GM12878 (cell line): ENCODE results near the gene RIPOR1. TPM values are rescaled to one million over a fixed set of nuclear protein-coding genes. Genes with fewer than 3 reads are reported as not detected.
A peak's percentile ranks its signal among the peaks of the same experiment; 100 is the strongest.

Experiments
- ATAC-seq: fragments of 200-7000 bp; cut with Tn5 transposase; 3 replicates; pipeline ENCODE4 v1.9.1; 2020; ENCODE audit warnings: mild to moderate bottlenecking, moderate library complexity
- BruUV-seq: library from RNA; stranded (reverse); fragments of 400-500 nt; replicated peaks from 2 replicates; lab custom pipeline; 2021; lab: Mats Ljungman, UMichigan
- CTCF ChIA-PET: fragments of 300-600 bp; sonication (Branson Sonifier 250); formaldehyde crosslinking; extraction: SDS; loops from one replicate; lab custom pipeline; 2021; ENCODE audit warnings: inconsistent platforms; lab: Yijun Ruan, JAX
- POLR2A ChIA-PET: fragments of 350-600 bp; formaldehyde crosslinking; extraction: SDS; loops from one replicate; lab custom pipeline; 2021; ENCODE audit warnings: inconsistent platforms; lab: Charles Lee
- RAD21 ChIA-PET: fragments of 300-600 bp; sonication (Branson Sonifier 250); formaldehyde crosslinking; loops from one replicate; lab custom pipeline; 2023; ENCODE audit warnings: antibody characterized with exemption; ENCODE audit not compliant: unreplicated experiment; lab: Charles Lee
- SMC1A ChIA-PET: fragments of 300-600 bp; sonication (Branson Sonifier 250); formaldehyde crosslinking; loops from one replicate; lab custom pipeline; 2023; ENCODE audit not compliant: unreplicated experiment, uncharacterized antibody; lab: Charles Lee
- DNase-seq: peaks from one replicate; pipeline ENCODE4 v3.0.0-alpha.2; 2011; ENCODE audit warnings: low read depth, low spot score
- FAIRE-seq: peaks from 3 replicates; lab custom pipeline; 2011; peaks lifted over from hg19 to GRCh38; lab: Jason Lieb, UNC
- H2AFZ ChIP-seq: 2 replicates; pipeline ENCODE4 v1.6.0; 2011; ENCODE audit warnings: low read depth, low read length, control low read depth; ENCODE audit not compliant: control insufficient read depth
- H3K27ac ChIP-seq: 2 replicates; pipeline ENCODE4 v1.5.1; 2011; ENCODE audit warnings: control low read depth; ENCODE audit not compliant: control insufficient read depth, insufficient read depth
- H3K27me3 ChIP-seq, 2 experiments: replicated peaks in 1 of 2; 2 replicates each; pipeline versions ENCODE4 v1.6.0 to v1.6.1; 2011; ENCODE audit warnings: low read length in 1 of 2; ENCODE audit not compliant: control insufficient read depth in 2 of 2, insufficient read depth in 2 of 2
- H3K36me3 ChIP-seq, 2 experiments: 2 replicates each; pipeline ENCODE4 v1.5.1; 2011; ENCODE audit warnings: low read length in 1 of 2; ENCODE audit not compliant: control insufficient read depth in 2 of 2, insufficient read depth in 2 of 2
- H3K4me1 ChIP-seq: 2 replicates; pipeline ENCODE4 v1.6.1; 2011; ENCODE audit warnings: mild to moderate bottlenecking, low read length, moderate library complexity, mixed read lengths; ENCODE audit not compliant: control insufficient read depth, insufficient read depth
- H3K4me2 ChIP-seq: 2 replicates; pipeline ENCODE4 v1.6.0; 2011; ENCODE audit warnings: control low read depth; ENCODE audit not compliant: control insufficient read depth, insufficient read depth
- H3K4me3 ChIP-seq: fragments of 200-600 bp; sonication (generic); 2 replicates; pipeline ENCODE4 v1.5.1; 2016
- H3K79me2 ChIP-seq: 2 replicates; pipeline ENCODE4 v1.6.0; 2011; ENCODE audit warnings: low read length; ENCODE audit not compliant: control insufficient read depth, insufficient read depth
- H3K9ac ChIP-seq: 2 replicates; pipeline ENCODE4 v1.8.0; 2011; ENCODE audit warnings: low read length, control low read depth, mixed read lengths; ENCODE audit not compliant: control insufficient read depth, insufficient read depth
- H3K9me3 ChIP-seq: replicated peaks from 3 replicates; pipeline ENCODE4 v1.5.1; 2011; ENCODE audit warnings: mild to moderate bottlenecking, low read length; ENCODE audit not compliant: control insufficient read depth, insufficient read depth
- H4K20me1 ChIP-seq: 2 replicates; pipeline ENCODE4 v1.6.0; 2011; ENCODE audit not compliant: control insufficient read depth, insufficient read depth
- IRF4 ChIP-seq: IDR thresholded peaks from 2 replicates; pipeline ENCODE4 v1.6.1; 2011; ENCODE audit warnings: low read depth, low read length
- MEF2A ChIP-seq: IDR thresholded peaks from 2 replicates; pipeline ENCODE4 v1.6.1; 2011; ENCODE audit warnings: low read depth, mild to moderate bottlenecking, low read length, moderate library complexity; ENCODE audit not compliant: insufficient read depth
- NR2F1 ChIP-seq: fragments of 450-650 bp; conservative IDR thresholded peaks from 2 replicates; pipeline ENCODE4 v1.6.1; 2017; ENCODE audit warnings: mild to moderate bottlenecking
- WRNIP1 ChIP-seq: IDR thresholded peaks from 2 replicates; pipeline ENCODE4 v1.6.1; 2011; ENCODE audit warnings: low read depth, low read length, improper control_type of control experiment, borderline replicate concordance
- WGBS: methylation state at CpG from one replicate; pipeline ENCODE4 v1.1.6; 2016; ENCODE audit warnings: low lambda C conversion rate; ENCODE audit not compliant: insufficient replicate concordance, insufficient coverage; ENCODE audit errors: missing lambda C conversion rate; 5-methylcytosine and 5-hydroxymethylcytosine counted together
- in situ Hi-C: fragments of 300-500 bp; cut with MboI; formaldehyde crosslinking; loops from 9 replicates; pipeline ENCODE4 v1.14.3; 2018; ENCODE audit warnings: mixed read lengths
- intact Hi-C: fragments of 100-400 bp; cut with micrococcal nuclease; formaldehyde crosslinking; loops from one replicate; pipeline ENCODE4 v1.14.2; 2022; ENCODE audit not compliant: unreplicated experiment
- polyA plus RNA-seq, 11 experiments: library from polyadenylated mRNA; depleted of rRNA in 4 of 11; unstranded in 6 of 11; stranded (reverse) in 5 of 11; fragments of >200 nt; fragmentation: Nextera tagmentation in 4 of 11; fragmentation: Illumina TruSeq in 1 of 11; extraction: Ambion mirVana in 4 of 11; extraction: Trizol in 1 of 11; gene quantifications; 1 replicate in 1 of 11; 2 replicates in 10 of 11; pipeline versions ENCODE4 v1.2.1 to v1.2.3, GENCODE V29; 2011 to 2016; ENCODE audit warnings: inconsistent platforms in 2 of 11, missing spikeins in 2 of 11, low read depth in 1 of 11
- total RNA-seq, 4 experiments: library from RNA; depleted of rRNA in 3 of 4; stranded (reverse); fragments of >200 nt in 3 of 4; fragmentation: Illumina TruSeq in 1 of 4; extraction: Trizol in 1 of 4; gene quantifications; 2 replicates each; pipeline versions ENCODE4 v1.2.1 to v1.2.3, GENCODE V29; 2013 to 2021
- TF ChIP-seq, protein P1 (sequence below): IDR thresholded peaks from 2 replicates; pipeline ENCODE4 v1.6.1; 2012; ENCODE audit warnings: mild to moderate bottlenecking, low read depth, low read length

RIPOR1 gene
- total and polyA plus RNA-seq, 10 of the 15 experiments (the other 5 are each of a cell fraction or from before 2014, with no cell fraction given) = 0.13 to 28.5 (median 7.0) TPM

GRCh38 chr16:67579686-67580085 is 51.1 kb downstream of the RIPOR1 start:
- intact Hi-C loops = no loop called here
- TSS peak; percentile 52 for BruUV-seq
- Histone ChIP-seq H3K36me3 (peaks cover 2 to 11% of the 10 kb centered on the region in 2 experiments), H3K9ac (no peak overlapping the region), H3K4me2 (no peak overlapping the region), H3K4me1 (no peaks in the 10 kb centered on the region), H3K27ac (no peak overlapping the region), H3K4me3 (no peak overlapping the region), H3K9me3 (no peaks in the 10 kb centered on the region; the same call in 2 of the 3 replicates), H4K20me1 (no peaks in the 10 kb centered on the region), H3K79me2 (peaks cover 35% of the 10 kb centered on the region), H2AFZ (no peak overlapping the region), H3K27me3 (no peaks in the 10 kb centered on the region)
- POLR2A ChIA-PET = no interaction called here
- CTCF ChIA-PET = interaction anchor here (1.1 to 1.2 kb wide), 2 partner anchors 8 to 15 kb away, joined by 3 to 6 read pairs; no protein-coding TSS in a partner anchor
- DNase-seq (no peak), ATAC-seq (no peak), FAIRE-seq (no peak)
- WGBS = 87% methylated on average over 4 of the region's 4 CpGs
- RAD21 ChIA-PET = interaction anchor here (0.8 kb wide), 1 partner anchor 66 kb away, joined by 4 read pairs; no protein-coding TSS in a partner anchor
- no peak for TF ChIP-seq IRF4
- TF ChIP-seq WRNIP1 = no peak
- SMC1A ChIA-PET = interaction anchor here (0.6 to 0.8 kb wide), 2 partner anchors 10 to 823 kb away, joined by 3 read pairs; no protein-coding TSS in a partner anchor
- in situ Hi-C loops = no loop called here

DNA sequence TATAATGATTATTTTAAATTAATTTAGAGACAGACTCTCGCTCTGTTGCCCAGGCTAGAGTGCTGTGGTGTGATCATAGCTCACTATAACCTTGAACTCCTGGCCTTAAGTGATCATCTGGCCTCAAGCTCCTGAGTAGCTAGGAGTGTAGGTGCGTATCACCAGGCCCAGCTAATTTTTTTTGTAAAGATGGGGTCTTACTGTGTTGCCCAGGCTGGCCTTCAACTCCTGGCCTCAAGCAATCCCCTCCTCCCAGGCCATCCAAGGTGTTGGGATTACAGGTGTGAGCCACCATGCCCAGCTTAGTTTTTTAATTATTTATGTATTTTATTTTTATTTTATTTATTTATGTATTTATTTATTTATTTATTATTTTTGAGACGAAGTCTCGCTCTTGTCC is 51.6 kb downstream of the RIPOR1 start:
- ChIA-PET POLR2A (interaction anchor here (1.5 kb wide), 1 partner anchor 13 kb away, joined by 7 read pairs; no protein-coding TSS in a partner anchor), RAD21 (interaction anchor here (0.8 kb wide), 1 partner anchor 65 kb away, joined by 4 read pairs; no protein-coding TSS in a partner anchor), CTCF (interaction anchor here (0.7 to 1.2 kb wide), 2 partner anchors 9 to 59 kb away, joined by 3 to 6 read pairs; no protein-coding TSS in a partner anchor), SMC1A (interaction anchor here (0.8 kb wide), 1 partner anchor 10 kb away, joined by 3 read pairs; no protein-coding TSS in a partner anchor)
- TF ChIP-seq NR2F1 (no peak), MEF2A (no peak)
- TF ChIP-seq, protein P1, sequence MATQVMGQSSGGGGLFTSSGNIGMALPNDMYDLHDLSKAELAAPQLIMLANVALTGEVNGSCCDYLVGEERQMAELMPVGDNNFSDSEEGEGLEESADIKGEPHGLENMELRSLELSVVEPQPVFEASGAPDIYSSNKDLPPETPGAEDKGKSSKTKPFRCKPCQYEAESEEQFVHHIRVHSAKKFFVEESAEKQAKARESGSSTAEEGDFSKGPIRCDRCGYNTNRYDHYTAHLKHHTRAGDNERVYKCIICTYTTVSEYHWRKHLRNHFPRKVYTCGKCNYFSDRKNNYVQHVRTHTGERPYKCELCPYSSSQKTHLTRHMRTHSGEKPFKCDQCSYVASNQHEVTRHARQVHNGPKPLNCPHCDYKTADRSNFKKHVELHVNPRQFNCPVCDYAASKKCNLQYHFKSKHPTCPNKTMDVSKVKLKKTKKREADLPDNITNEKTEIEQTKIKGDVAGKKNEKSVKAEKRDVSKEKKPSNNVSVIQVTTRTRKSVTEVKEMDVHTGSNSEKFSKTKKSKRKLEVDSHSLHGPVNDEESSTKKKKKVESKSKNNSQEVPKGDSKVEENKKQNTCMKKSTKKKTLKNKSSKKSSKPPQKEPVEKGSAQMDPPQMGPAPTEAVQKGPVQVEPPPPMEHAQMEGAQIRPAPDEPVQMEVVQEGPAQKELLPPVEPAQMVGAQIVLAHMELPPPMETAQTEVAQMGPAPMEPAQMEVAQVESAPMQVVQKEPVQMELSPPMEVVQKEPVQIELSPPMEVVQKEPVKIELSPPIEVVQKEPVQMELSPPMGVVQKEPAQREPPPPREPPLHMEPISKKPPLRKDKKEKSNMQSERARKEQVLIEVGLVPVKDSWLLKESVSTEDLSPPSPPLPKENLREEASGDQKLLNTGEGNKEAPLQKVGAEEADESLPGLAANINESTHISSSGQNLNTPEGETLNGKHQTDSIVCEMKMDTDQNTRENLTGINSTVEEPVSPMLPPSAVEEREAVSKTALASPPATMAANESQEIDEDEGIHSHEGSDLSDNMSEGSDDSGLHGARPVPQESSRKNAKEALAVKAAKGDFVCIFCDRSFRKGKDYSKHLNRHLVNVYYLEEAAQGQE = no peak
- Histone ChIP-seq H3K9me3 (no peaks in the 10 kb centered on the region; the same call in 2 of the 3 replicates), H3K79me2 (peaks cover 40% of the 10 kb centered on the region), H4K20me1 (no peaks in the 10 kb centered on the region), H3K9ac (no peak overlapping the region), H3K27me3 (no peaks in the 10 kb centered on the region), H3K4me1 (no peaks in the 10 kb centered on the region; the same call in 1 of the 2 replicates), H2AFZ (no peak overlapping the region), H3K27ac (no peak overlapping the region), H3K4me2 (no peak overlapping the region), H3K4me3 (no peak overlapping the region), H3K36me3 (peaks cover 0 to 7% of the 10 kb centered on the region in 2 experiments)
- ATAC-seq (no peak), DNase-seq (no peak), FAIRE-seq (no peak)
- intact Hi-C loops = no loop called here
- 100% methylated on average over 4 of the region's 4 CpGs for WGBS
- no TSS peak for BruUV-seq
- in situ Hi-C loops = no loop called here
